ENCODE data around the gene EMP2.

GRCh38 chr16:10610499-10611184 is 30.2 kb upstream of the EMP2 start:
- TF ChIP-seq POLR2A (IDR thresholded peaks at IDR 0.05) (no peak), CTCF (IDR thresholded peaks at IDR 0.05) (no peak)

All from adrenal gland (tissue), 5 donors.